Activated naive CD4-positive, alpha-beta T cell (primary cell): ENCODE measurements around the gene RTBDN.

Experiments
- DNase-seq, 4 experiments: peaks; one replicate each; lab custom pipeline; 2025; lab: John Stamatoyannopoulos, UW

Gene RTBDN

GRCh38 chr19:12834566-12834943, at the start of gene RTBDN:
TSS of gene RTBDN (minus strand) at chr19:12834579. CDS start at chr19:12829979, 4,600 bp downstream.
- no peak for DNase-seq

- DNase-seq, result no peak
These were observed 48.2 kb upstream of the RTBDN start for GRCh38 chr19:12882589-12882988.

DNA sequence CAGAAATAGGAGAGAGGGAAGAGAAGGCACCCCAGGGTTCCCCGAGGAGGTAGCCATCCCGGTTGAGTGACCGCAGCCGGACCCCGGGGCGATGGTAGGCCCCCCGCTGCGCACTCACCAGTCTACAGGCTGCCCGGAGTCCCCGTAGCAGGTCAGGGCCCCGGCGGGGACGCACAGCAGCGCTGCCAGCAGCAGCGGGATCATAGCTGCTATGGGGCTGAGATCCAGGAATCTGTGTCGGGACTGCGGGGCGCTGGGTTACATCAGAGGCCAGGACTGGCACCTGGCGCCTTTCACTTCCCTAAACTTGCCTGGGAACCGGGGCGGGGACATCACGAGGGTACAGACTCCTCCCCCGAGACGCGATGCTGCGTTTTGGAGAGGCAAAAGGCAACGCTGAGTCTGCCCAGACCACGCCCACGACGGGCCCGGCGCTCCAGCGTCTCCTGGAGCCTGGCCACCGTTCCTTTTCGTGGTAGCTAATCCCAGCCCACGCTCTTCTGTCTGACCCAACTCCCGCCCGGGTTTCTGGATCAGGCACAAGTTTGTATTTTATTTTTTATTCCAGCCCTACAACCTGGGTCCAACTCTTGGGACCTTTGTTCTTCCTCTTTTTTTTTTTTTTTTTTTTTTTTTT, 46.9 kb upstream of the RTBDN start, which contains the start of gene DNASE2:
Gene DNASE2, minus strand, starts transcription at position 278 of the 637 bp plus-strand sequence. Its CDS starts 74 bp downstream, at position 204.
- DNase-seq, result peak; percentile 59 to 77 (median 67)

DNA sequence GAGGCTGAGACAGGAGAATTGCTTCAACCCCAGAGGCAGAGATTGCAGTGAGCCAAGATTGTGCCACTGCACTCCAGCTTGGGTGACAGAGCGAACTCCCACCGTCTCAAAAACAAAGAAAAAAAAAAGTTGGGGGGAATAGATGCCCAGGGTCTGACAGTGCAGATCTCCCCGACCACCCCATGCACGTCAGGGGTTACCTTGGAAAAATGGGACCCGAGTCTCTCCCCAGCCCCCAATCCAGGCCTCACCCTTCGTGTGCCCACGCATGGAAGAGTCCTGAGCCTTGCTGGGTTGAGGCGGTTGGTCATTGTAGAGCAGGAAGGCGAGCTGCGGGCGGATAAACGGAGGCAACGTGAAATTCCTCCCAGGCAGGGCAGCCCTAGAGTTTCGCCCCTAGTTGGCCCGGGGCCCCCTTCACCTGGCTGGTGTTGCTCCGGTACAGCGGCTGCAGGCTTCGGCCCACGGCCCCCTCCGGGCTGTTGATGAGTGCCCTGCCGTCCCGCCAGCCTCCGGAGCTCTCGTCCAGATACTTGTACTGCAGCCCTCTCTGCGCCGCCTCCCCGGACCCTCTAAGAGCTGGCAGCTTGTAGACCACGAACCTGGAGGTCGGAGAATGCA, 46.3 kb upstream of the RTBDN start:
- peak in 1 of 4 experiments; percentile 27 for DNase-seq

- DNase-seq, result no peak
These were observed 40.7 kb upstream of the RTBDN start for GRCh38 chr19:12875086-12875485.

DNA sequence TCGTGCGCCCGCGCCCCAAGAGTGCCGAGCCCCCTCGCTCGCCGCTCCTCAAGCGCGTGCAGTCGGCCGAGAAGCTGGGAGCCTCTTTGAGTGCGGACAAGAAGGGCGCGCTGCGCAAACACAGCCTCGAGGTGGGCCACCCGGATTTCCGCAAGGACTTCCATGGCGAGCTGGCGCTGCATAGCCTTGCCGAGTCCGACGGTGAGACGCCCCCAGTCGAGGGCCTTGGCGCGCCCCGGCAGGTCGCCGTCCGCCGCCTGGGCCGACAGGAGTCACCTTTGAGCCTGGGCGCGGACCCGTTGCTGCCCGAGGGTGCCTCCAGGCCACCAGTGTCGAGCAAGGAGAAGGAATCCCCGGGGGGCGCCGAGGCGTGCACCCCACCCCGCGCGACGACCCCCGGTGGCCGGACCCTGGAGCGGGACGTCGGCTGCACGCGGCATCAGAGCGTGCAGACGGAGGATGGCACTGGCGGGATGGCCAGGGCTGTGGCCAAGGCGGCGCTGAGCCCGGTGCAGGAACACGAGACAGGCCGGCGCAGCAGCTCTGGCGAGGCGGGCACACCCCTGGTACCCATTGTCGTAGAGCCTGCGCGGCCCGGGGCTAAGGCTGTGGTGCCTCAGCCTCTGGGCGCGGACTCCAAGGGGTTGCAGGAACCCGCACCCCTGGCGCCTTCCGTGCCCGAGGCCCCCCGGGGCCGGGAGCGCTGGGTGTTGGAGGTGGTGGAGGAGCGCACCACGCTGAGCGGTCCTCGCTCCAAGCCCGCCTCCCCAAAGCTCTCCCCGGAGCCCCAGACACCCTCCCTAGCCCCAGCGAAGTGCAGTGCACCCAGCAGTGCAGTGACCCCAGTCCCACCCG, 39.7 kb upstream of the RTBDN start:
- DNase-seq, result no peak

GRCh38 chr19:12872941-12873890, 38.8 kb upstream of the RTBDN start:
- DNase-seq, result peak in 1 of 4 experiments; percentile 44

GRCh38 chr19:12872255-12872654, 37.9 kb upstream of the RTBDN start:
- DNase-seq, result no peak

- DNase-seq, result no peak
These were observed 37.3 kb upstream of the RTBDN start for GRCh38 chr19:12871681-12872080.

- no peak for DNase-seq
These were observed 34.2 kb upstream of the RTBDN start for GRCh38 chr19:12868540-12869112.

DNA sequence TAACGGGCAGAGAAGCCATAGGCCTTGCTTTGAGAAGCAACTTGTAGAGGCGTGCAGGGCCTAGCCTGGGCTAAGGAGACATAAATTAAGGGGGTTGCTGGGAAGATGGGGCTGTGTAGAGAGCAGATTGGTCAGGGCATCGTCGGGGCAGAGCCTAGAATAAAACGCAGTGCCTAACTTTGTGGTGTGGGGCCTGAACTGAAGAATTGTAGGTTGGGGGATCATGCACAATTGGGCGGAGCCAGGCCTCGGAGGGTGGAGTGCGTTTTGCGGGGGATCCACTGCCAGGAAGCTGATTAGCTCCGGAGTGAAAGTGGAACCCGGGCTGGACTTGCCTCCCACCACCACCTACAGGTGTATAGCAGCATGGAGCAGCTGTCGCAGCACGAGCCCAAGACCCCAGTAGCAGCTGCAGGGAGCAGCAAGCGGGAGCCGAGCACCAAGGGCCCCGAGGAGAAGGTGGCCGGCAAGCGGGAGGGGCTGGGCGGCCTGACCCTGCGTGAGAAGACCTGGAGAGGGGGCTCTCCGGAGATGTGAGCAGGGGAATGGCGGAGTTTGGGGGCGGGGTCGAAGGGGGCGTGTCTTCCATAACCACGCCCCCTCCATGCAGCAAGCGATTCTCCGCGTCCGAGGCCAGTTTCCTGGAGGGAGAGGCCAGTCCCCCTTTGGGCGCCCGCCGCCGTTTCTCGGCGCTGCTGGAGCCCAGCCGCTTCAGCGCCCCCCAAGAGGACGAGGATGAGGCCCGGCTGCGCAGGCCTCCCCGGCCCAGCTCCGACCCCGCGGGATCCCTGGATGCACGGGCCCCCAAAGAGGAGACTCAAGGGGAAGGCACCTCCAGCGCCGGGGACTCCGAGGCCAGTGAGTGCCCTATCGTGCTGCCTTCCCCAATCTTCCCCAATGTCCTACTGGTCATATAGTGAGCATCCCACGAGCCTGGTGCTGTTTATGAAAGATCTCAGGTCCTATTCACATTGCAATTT, 33.0 kb upstream of the RTBDN start:
- DNase-seq, result peak in 3 of 4 experiments; percentile 32 to 57 (median 55)

DNA sequence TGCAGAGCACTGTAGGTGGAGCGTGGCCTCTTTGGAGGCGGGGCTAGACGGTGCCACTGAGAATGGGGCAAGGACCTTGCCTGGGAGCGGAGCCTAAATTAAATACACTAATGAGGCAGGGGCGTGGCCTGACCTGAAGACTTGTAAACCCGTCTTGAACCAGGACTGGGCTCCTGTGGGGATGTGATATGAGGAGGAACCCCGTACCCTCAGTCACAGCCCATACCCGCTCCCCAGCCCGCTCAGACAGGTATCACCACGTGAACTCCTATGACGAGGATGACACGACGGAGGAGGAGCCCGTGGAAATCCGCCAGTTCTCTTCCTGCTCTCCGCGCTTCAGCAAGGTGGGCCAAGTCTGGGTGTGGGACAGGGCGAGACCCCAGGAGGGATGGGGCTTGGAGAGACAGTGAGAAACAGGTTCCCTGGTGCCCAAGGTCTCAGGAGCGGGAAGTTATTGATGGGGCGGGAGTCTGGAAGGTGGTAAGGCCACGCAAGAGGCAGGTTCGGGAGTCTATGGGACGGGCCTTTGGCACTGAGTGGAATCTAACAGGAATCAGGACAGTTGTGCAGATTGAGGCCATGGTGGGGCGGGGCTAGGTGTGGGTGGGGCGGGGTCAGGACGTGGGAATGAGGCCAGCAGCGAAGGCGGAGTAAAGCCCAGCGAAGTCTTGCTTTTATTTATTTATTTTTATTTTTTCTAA, 32.2 kb upstream of the RTBDN start:
- DNase-seq, result no peak

GRCh38 chr19:12865746-12866415, 31.5 kb upstream of the RTBDN start:
- no peak for DNase-seq

GRCh38 chr19:12864721-12865715, 30.6 kb upstream of the RTBDN start:
- DNase-seq, result no peak

GRCh38 chr19:12864143-12864542, 29.8 kb upstream of the RTBDN start:
- DNase-seq, result no peak

DNA sequence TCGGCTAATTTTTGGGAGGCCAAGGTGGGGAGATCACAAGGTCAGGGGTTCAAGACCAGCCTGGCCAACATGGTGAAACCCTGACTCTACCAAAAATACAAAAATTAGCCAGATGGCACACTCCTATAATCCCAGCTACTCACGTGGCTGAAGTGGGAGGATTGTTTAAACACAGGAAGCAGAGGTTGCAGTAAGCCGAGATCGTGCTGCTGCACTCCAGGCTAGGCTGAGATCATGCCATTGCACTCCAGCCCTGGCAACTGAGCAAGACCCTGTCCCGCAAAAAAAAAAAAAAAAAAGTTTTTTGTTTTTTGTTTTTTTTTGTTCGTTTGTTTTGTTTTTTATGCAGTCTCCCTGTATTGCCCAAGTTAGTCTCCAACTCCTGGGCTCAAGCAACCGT, 25.2 kb upstream of the RTBDN start:
- no peak for DNase-seq
